ENCODE results near the gene EPHA3. TPM values are rescaled to one million over a fixed set of nuclear protein-coding genes. Genes with fewer than 3 reads are reported as not detected.
"Not testable (repeated sequence)": the region's sequence is repeated elsewhere in the genome, so short reads cannot be mapped to it uniquely, and the experiment has no call there.

The EPHA3 gene
- polyA plus RNA-seq, 4 donors: 4.9 to 5.2 (median 5.1) TPM

DNA sequence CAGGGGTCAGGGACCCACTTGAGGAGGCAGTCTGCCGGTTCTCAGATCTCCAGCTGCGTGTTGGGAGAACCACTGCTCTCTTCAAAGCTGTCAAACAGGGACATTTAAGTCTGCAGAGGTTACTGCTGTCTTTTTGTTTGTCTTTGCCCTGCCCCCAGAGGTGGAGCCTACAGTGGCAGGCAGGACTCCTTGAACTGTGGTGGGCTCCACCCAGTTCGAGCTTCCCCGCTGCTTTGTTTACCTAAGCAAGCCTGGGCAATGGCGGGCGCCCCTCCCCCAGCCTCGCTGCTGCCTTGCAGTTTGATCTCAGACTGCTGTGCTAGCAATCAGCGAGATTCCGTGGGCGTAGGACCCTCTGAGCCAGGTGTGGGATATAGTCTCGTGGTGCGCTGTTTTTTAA is 243.5 kb downstream of the EPHA3 start:
- not testable (repeated sequence) for DNase-seq (ENCODE audit: low read depth in 4 of 4, low spot score in 2 of 4)

DNA sequence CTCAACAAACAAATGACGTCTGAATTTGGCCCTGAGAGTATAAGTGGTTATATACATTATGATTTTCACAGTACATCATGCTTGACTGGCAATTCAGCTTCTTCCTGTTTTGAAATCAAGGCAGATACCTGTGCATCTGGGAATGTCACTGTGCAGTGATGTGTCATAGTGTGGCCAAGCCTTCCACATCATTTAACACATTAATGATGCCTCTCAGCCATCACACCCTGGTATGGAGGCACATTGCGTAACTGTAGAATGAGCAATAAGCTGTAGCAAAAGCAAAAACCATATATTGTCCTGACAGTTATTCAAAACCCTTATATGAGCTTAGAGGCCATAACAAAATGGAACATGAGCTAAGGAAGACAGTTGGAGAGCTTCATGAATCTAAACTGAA is 246.0 kb downstream of the EPHA3 start:
- DNase-seq (ENCODE audit: low read depth in 4 of 4, low spot score in 2 of 4): no peak

DNA sequence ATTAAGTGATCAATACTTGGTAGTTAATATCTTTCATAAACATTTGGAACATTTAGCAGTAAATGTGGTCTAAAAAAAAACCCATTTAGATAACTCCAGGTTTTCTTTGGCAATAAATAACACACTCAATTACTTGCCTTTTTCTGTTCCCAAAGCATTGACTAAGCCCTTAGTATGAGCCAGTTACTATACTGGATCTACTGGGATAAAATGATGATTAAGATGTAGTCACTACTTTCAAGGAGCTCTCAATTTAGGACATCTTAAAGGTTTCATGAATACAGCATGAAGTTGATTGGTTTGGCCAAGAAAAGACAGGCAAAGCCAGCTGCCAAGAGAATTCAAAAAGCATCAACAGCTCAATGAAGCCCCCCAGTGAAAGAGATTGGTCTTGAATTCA is 250.9 kb downstream of the EPHA3 start:
- DNase-seq (ENCODE audit: low read depth in 4 of 4, low spot score in 2 of 4): no peak

DNA sequence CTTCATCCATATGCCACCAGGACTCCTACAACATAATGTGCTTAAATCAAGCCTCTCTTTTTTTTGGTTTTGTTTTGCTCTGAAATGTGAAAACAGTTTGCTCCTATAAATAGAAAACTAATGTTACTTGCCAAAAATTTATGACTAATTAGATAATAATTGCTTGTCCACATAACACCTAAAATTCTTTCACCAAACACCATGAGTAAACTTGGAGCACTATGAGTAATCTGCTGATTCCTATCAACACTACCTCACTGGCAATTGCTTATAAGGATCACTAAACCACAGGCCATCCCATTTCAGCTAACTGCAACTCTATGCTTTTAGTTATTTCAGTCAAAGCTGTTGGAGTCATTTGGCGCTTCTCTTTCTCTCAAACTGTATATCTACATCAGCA is 252.7 kb downstream of the EPHA3 start:
- no peak for DNase-seq (ENCODE audit: low read depth in 4 of 4, low spot score in 2 of 4)

DNA sequence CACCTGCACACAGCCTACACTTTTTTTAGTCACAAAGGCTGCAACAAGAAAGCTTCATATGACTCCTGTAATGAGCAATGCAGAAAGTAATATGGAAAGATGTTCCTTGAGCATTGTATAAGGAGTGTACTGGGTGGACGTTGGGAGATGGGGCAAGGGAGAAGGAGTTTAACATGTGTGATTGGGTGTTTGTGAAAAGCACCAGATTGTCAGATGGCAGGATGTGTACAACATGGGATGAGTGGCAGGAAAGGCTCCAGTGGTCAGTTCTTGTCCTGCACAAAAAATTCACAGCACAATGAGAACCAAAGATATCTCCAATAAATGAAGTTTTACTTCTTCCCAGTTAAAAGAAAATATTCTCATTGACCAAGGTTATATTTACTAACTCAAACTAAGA is 255.1 kb downstream of the EPHA3 start:
- DNase-seq (ENCODE audit: low read depth in 4 of 4, low spot score in 2 of 4): no peak

DNA sequence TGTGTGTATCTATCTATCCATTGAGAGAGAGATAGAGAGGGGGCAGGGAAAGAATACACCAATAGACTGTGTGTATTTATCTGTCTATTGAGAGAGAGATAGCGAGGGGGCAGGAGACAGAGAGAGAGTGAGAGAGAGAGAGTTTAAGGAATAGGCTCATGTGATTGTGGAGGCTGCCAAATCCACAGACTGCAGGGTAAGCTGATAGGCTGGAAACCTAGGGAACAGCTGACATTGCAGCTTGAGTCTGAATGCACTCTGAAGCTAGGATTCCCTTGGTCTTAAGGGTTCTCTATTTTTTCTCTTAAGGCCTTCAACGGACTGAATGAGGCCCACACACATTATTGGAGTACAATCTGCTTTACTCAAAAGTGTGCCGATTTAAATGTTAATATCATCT is 255.8 kb downstream of the EPHA3 start:
- DNase-seq (ENCODE audit: low read depth in 4 of 4, low spot score in 2 of 4): no peak

DNA sequence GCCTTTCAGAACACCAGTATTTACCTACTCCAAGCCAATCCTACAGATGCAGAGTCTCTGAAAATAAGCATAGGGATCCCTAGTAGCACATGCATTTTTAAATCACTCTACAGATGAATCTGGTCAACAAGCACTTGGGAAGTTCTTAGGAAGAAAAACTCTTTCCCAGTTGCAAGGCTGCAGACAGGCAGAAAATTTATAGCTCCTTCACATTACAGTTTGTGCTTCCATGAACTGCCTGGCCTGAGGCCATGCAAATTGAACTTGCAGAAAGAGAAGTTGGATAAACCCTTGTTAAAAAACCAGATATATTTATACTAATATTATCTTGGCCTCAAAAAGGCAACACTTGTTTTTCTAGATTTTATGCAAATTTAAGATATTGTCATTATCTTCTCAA is 256.9 kb downstream of the EPHA3 start:
- DNase-seq (ENCODE audit: low read depth in 4 of 4, low spot score in 2 of 4): peak in 1 of 4 donors; percentile 17

DNA sequence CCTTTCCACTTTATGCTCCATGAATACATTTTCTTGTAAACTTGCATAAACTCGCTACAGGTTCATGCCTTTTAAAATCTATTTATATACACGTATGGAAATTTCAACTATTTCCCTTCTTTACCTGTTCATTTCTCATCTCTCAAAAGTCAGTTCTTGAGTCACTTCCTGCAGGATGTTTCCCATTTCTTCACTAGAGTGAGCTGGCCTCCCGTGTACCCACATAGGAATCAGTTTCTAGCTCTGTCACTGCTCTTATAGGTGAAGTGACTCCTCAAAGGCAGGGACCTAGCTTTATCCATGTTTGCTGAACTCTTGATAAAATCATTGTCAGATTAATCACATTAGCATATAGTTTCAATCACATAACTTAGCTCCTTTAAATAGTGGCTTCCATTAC is 259.7 kb downstream of the EPHA3 start:
- no peak for DNase-seq (ENCODE audit: low read depth in 4 of 4, low spot score in 2 of 4)

DNA sequence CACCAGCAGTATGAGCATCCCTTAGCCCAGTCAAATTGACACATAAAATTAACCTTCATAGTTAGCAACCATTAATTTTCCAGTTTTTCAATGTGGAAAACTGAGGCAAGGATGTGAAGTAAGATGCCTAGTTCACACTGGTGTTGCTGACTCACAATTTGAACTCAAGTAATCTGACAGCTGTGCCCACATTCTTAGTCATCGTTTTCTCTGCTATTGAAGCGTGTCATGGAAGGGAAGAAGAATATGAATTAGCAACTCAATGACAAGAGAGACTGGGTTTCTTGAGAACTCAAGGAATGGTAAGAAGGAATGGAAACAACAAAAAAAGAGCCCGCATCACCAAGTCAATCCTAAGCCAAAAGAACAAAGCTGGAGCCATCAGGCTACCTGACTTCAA is 261.4 kb downstream of the EPHA3 start:
- DNase-seq (ENCODE audit: low read depth in 4 of 4, low spot score in 2 of 4): no peak

DNA sequence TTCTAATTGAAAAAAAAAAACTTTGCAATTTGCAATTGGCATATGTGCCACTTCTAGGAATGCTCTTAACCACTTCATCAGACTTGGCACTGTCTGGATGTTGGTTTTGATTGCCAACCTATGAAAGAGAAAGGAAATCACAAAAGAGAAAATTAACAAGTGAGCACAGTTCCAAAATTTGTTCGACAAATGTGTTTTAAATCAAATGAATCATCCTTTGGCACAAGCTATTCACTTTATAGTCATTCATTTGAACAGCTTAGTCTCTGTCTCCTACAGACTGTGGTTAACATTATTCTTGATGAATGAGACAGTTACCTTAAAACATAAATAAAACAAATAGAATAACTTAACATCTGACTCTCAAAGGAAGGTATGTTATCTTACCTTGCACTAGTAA is 265.0 kb downstream of the EPHA3 start:
- no peak for DNase-seq (ENCODE audit: low read depth in 4 of 4, low spot score in 2 of 4)

DNA sequence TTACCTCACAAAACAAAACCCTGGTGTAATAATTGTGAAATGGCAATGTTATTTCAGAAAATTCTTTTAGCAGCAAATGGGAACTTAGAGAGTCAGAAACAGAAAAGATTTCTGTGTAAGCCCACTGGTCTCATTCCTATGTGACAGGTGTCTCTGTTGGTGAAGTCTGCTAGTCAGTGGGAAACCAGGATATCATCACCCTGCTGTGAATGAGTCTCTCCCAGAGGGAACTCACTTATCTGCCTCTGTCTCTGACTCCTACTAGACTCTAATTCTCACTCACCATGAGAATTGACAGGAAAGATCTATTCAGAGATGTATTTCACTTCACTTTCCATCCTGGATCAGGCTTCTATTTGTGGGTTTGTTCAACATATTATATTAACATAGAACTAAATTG is 266.0 kb downstream of the EPHA3 start:
- no peak for DNase-seq (ENCODE audit: low read depth in 4 of 4, low spot score in 2 of 4)

DNA sequence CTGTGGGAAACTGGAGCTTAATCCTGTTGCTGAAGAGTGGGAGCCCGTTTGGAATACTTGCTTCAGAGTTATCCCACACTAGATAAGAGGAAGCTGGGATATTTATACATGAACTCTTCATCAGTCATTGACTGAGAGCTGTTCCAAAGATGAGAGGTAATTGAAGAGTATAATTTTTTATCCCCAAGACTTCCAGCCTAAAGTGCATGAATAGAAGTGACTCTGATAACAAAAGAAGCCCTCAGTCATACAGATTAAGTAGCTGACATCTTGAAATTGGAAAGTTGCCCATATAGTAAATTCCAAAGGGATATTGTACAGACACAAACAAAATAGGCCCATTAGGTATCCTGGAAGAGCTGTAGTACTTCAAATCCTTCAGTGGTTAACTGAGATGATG is 268.0 kb downstream of the EPHA3 start:
- DNase-seq (ENCODE audit: low read depth in 4 of 4, low spot score in 2 of 4): no peak

DNA sequence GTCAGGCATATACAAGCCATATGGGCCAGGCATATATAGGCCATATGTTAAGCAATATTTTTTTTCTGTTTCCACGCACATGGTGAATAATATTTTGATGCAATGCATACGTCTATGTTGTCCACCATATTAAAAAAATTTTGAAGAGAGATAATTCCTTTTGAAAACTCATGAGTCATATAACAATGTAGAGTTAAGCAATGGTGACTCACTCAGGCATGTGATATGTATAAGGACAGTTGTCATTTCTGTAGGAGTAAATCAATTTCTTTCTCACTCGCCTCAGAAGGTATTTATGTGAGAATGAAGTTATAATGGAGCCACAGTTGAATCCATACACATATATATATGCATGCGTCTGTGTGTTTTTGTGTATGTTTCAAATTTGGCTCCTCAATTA is 272.6 kb downstream of the EPHA3 start:
- DNase-seq (ENCODE audit: low read depth in 4 of 4, low spot score in 2 of 4): no peak

DNA sequence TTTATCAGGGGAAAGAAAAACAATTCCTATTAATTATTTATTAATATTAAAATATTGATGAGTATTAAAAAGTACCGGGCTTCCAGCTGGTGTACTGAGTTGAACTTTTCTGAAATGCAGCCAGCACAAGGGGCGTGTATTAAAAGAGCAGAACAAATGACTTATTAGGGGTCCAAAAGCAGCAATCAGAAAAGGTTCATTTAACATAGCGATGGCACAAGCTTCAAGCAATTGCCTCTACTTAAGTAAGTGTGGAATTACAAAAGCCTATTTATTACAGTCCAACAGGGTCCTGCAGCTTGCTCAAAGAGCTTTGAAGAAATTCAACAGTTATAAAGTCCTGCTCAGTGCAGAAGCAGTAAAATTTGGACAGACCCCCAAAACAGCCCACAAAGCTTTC is 285.6 kb downstream of the EPHA3 start:
- no peak for DNase-seq (ENCODE audit: low read depth in 4 of 4, low spot score in 2 of 4)

DNA sequence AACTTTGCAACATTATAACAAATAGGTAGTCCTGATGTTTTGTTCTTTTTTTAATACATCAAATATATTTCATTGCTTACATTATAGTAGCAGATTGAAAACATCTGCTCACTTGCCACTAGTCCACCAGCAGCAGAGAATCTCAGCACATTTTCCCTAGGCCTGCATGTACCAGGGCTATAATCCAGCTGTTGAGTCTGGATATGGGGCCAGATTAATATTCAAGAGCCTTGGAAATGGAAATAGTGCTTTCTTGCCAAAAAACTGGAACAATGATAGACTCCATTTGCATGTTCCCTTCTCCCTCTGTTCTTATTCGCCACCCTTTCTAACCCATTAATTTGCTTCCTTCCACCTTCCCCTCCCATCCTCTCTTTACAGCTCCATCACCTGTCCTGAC is 288.0 kb downstream of the EPHA3 start:
- DNase-seq (ENCODE audit: low read depth in 4 of 4, low spot score in 2 of 4): no peak

DNA sequence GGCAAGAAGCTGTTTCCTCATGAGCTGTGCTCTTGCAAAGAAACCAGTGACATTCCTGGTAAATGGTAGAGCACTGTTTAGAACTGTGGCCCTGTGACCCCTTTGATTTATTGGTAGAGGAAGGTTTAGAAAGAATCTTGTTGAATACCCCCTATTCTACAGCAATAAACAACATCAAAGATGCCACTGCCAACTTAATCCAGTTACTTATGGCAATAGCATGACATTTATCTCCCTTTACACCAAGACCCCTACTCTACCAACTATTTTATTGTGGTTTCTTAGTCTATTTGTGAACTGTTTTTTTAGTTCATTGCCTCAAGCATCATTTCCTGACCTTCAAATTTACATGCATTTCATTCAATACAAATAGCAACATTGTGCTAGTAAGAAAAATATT is 288.6 kb downstream of the EPHA3 start:
- no peak for DNase-seq (ENCODE audit: low read depth in 4 of 4, low spot score in 2 of 4)

DNA sequence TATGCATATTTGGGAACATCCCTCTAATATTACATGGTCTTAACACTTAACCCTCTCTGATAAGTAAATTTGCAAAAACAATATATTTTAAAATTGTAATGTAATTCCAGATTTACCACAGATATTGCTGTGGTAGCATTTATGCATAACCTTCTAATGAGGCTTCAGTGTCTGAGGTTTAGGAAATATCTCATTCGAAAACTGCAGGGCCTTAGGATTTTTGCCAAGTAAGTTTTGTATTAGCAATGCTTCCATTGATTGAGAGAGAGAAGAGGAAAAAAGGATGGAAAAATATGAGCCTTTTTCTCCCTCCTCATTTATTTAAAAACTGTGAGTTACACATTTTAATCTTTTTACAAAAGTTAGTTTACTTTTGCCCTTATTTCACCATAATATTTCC is 294.6 kb downstream of the EPHA3 start:
- DNase-seq (ENCODE audit: low read depth in 4 of 4, low spot score in 2 of 4): no peak

DNA sequence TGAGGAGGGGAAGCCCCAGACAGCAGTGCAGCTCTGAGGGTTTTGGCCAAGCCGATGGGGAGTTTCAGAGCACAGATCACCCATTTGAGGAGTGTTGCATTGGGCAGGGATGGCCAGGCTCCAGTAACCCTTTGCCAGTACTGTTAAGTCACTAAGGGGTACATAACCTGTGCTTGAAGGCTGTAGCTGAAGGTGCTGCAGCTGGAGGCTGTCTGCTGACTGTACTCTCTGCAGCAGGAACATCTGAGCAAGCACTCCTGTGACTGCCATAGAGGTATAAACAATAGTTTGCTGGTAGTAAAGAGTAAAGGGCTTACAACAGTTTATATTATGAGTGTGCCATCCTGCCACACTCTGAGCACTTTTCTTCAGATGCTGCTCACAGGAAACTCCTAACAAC is 297.8 kb downstream of the EPHA3 start:
- DNase-seq (ENCODE audit: low read depth in 4 of 4, low spot score in 2 of 4): no peak

DNA sequence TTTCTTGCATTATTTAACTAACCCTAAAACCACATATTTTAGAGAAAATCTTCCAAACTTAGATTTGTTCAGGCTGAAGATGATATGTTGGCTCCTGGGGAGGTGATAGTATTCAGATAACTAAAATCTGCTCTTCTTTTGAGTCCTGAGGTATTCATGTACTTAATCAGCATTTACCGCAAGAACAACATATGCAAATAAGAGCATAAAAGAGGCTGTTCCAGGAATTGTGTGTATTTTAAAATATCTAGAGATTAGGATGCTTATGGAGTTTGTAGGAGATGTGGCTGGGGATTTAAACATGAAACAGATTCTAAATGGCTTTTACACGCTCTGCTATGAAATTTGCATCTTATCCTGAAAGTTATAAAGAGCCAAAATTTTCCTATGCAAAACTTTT is 298.2 kb downstream of the EPHA3 start:
- DNase-seq (ENCODE audit: low read depth in 4 of 4, low spot score in 2 of 4): no peak

DNA sequence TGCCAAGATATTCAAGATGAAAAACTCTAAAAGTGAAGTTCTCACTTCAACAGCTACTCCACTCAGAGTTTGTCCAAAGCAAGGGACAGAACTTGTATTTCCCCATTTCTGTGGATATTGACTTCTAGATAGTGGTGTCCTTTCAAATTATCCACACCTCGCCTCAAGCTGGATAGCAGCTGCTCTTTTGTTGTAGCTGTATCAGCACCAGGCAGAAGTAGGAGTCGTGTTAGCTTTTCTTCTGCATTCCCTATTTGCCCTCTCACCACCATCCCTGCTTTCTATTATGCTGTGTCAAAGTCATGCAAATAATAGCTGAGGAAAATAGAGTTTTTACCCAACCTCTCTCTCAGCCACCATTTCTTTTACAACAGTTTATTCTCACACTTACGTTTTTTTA is 303.8 kb downstream of the EPHA3 start:
- no peak for DNase-seq (ENCODE audit: low read depth in 4 of 4, low spot score in 2 of 4)

DNA sequence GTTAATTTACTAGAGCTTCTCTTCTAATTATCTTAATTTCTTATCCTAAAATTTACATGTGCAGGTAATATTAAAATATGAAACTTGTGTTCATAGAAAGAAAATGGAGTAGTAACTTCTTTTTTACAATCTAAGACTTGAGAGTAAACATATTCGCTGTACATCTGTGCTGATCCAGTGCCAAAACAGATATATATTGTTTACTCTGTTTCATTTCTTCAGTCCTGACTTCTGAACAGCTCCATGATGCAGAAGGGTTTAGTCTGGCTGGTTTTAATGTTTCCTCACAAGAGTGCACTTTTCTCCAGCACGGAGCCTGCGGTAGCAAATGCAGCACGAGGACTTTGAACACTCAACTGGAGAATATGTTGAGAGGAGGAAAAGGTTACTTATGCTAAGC is 306.8 kb downstream of the EPHA3 start:
- DNase-seq (ENCODE audit: low read depth in 4 of 4, low spot score in 2 of 4): no peak

DNA sequence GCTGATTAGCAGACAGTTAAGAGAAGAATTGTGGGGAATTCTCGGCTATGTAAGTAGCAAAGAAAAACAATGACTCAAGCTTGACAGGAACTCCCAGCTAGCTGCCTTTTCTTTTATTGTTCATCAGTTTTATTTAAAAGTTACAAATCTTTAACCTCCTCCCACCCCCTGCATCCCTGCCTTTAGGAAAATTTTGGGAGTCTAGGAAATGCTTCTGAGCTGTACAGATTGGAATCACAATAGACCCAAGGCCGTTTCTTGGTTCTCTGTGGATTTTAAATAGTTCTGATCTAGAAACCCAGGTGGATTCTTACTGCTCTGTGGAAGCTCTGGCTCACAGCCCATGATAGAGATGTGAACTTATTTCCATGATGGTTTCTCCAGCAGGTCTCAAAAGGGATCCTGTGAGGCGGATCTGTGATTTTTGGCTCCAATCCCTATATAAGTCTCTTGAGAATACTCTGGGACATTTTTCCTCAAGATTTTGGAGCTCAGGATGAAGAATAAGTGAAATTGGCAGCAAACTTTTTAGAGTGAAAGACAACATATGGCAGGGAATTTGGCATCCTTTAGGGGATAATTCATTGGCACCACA is 312.3 kb downstream of the EPHA3 start:
- DNase-seq (ENCODE audit: low read depth in 4 of 4, low spot score in 2 of 4): no peak

DNA sequence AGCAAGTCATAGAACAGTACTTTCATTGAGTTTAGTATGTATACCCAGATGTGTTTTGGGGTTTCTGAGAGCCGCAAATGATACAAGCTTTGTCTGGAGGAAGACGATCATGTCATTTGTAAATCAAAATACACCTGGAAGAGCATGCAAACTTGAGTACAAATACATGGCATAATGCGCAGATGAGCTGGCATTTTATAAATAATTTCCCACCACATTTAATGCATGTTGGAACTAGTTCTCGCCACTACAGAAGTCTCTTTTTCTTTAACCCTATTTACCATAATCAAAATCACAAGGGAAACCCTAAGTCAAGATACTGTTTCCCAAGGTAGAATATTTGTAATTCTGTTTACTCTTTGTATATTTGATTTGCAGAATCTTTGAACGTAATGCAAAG is 318.6 kb downstream of the EPHA3 start:
- DNase-seq (ENCODE audit: low read depth in 4 of 4, low spot score in 2 of 4): no peak
